Measurements from ENCODE around the gene SLC49A4.

SLC49A4 gene

DNA sequence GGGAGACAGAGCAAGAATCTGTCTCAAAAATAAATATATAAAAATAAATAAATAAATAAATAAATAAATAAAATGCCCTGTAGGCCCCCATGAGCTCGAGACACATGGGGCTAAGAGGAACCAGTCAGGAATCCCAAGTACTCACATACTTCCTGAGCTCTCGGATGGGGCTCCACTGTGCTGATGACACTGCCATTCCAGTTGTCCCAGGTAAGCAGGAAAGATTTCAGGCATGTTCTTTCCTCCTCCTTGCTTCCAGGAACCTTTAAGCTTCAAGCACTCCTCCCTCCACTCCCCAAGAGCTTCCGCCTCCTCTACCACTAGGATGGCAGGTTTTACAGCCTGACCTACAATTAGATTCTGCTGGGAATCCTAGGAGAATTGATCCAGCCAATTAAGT lies 113.4 kb downstream of the SLC49A4 start:
- no peak for DNase-seq (ENCODE audit: low spot score)

DNA sequence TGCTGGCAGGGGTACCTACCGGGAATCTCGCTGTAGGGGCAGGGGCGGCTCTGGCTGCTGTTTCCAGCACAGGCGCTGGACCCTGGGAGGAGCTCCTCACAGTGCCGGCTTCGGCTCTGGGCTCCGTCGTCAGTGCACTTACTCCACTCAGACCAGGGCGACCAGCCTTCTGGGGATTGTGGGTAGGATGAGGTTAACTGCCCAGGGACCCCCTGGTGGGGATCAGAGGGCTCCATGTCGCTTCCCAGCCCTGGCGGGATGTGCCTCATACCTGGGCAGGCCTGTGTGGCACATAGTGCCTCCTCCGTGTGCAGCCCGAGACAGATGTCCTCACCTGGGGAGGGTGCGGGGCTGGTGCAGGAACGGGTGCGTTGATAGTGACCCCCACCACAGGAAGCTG lies 117.0 kb downstream of the SLC49A4 start:
- DNase-seq (ENCODE audit: low spot score) = no peak

DNA sequence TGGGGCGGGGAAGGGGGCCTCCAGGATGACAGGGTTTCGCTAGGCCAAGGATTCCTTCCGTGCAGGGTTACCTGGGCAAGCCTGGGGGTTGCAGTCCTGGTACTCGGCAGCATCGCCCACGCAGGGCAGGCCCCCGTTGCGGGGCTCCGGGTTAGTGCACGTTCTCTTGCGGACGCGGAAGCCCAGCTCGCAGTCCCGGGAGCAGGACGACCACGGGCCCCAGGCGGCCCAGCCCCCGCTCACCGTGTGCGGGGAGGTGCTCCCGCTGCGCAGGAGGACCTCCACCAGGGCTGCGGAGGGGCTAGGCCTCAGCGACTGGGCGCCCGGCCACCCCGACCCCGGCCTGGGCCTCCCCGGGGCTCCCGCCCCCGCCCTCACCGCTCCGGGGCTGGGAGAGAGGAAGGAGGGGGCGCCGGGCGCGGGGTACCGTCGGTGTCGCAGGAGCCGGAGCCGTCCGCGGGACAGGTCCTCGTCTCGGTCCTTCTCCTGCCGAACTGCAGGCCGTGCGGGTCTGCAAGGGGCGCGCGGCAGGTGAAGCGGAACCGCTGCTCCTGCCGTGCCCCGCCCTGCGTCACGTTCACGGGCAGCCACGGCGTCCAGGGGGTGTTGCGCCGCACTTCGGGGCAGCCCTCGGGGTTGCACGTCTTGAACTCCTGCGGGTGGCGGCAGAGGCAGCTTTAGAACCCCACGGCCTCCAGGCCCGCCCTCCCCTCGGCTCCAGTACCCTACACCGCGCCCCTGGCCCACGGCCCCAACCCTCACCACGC lies 118.1 kb downstream of the SLC49A4 start:
- no peak for DNase-seq (ENCODE audit: low spot score)

DNA sequence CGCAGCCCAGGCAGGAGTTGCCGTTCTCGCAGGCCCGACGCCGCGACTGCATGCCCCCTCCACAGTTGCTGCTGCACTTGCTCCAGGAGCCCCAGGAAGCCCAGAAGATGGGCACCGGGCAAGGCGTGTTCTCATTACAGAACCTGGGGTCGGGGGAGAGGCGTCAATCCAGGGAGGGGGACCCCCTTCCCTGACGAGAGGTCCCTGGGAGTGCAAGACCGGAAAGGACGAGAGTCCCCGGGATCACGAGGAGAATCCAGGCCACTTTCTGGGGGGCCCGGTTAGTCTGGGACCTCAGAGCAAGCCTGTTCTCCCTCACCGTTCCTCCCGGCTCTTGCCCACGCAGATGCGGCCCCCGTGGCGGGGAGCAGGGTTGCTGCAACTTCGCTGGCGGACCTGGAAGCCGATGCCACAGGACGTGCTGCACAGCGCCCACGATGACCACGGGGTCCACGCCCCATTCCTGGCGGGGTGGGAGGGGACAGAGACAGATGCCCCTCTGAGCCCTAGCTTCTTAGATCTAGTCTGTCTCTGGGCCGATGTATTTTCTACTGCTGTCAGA lies 118.8 kb downstream of the SLC49A4 start:
- no peak for DNase-seq (ENCODE audit: low spot score)

DNA sequence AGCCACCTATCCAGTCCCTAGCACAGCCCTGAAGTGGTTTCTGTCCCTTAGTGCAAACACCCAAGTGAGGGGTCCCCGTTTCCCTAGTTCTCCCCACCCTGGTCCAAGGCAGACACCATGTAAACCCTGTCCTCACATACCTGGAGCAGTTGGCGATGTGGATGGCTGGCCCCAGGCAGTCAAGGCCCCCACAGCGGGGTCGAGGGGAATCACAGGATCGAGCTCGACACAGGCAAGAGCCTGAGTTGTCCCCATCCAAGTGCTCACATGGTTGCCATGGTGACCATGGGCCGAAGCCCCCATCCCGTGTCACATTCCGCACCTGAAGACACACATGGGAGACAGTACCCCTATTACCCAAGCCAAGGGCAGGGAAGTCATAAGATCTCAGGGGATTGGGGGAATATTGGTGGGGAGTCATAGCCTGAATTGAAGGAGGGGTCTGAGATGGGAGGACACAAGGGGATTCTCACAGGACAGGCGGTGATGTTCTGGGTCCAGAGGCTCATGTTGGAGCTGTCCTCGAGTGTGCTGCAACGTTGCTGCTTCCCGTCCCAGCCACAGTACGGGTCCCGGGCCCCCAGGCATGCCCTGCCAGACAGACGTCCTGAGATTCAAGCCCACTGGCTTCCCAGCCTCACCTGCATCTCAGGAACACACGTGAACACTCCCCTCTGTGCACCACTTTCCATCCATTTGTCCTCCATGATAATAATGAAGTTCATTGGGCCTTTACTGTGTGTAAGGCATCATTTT lies 120.6 kb downstream of the SLC49A4 start:
- DNase-seq (ENCODE audit: low spot score) = no peak

DNA sequence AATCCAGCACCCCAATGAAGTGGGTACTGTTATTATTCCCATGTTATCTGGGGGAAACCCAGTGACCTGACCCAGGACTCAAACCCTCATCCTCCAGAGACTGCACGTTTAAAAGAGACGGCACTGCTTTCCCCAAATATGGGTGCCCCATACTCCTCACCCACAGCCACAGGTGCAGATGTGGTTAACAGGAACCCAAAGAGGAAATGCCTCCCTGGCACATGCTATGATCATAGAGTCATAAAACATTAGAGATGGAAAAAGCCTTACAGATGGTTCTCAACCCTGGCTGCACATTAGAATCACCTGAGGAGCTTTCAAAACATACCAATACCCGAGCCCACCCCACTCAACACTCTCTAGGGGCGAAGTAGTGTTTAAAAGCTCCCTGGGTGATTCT lies 121.2 kb downstream of the SLC49A4 start:
- no peak for DNase-seq (ENCODE audit: low spot score)

DNA sequence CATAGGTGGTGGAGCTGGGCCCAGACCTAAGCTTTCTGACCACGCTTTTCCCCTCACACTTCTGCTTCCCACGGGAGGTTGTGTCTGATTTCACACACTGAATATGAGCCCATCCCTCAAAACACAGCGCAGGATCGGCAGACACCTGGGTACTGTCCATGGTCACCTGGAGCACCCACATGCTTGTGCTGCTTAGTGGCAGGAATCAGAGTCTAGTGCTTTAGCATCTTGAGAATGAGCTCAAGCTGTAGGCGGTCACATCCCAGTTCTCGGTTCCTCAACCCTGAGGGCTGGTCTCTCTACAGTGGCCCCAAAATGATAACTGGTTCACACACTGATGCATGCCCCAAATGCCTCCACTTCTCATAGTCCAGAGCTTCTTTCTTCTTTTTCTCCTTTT lies 121.7 kb downstream of the SLC49A4 start:
- DNase-seq (ENCODE audit: low spot score) = no peak

DNA sequence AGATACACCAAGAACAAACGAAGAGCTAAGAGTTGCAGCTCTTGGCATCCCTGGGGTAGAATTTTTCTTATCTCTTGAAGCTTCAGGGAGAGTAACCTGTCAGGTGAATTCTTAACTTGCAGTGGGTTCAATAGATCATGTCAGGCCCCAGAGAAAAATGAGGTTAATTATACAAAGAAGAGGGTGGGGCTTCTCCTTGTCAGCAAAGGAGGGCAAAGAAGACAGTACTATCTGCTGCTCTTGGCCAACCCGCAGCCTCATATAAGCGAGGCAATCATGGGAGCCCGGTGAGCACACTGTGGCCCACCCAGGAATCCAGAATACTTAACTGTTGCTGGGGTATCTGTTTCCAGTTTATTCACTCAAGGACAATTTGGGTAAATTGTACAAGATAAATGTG lies 122.5 kb downstream of the SLC49A4 start:
- no peak for DNase-seq (ENCODE audit: low spot score)

DNA sequence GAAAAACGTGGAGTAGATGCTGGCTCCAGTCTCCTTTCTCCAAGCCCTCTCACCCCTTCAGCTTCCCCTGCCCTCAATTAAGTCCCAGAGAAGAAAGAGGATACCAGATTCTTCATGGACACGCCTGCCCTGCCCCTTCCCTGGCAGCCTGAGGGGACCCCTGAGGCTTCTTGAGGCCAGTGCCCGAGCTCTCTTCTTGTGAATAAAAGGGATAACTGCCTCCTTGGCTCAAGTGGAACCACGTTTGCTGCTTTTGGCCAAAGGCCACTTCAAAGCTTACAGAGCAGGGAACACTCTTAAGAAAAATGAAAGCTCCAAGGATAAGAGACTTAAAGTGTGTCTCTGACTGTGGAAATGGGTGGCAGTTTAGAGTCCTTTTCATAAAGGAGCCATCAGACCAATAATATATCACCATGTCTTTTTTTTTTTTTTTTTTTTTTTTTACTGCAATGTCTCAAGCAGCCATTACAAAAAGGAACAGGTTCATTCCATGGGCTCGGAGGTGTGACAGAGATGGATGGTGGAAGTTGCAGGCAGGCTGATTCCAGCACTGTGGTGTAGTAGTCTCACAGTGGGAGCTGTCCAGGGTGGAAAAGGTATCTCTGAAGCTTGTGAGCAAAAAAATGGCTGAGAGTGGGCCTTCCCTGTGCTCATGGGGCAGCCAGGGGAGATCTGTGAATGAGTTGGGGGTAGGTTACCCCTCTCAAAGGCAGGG lies 123.9 kb downstream of the SLC49A4 start:
- no peak for DNase-seq (ENCODE audit: low spot score)

DNA sequence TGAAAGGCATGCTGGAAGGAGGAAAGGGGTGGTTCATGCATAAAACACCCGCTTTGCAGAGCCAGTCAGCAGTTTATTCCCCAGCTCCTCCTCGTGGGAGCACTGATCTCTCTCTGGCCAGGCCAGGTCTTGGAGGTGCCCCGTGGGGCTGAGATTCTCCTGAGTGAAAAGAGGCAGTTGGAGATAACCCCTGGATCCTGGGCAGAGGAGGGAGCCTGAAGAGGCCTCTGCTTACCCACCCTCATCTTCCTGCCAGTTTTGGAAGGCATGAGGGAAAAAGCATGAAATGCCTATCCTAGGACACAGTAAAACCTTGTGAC lies 124.4 kb downstream of the SLC49A4 start:
- no peak for DNase-seq (ENCODE audit: low spot score)

DNA sequence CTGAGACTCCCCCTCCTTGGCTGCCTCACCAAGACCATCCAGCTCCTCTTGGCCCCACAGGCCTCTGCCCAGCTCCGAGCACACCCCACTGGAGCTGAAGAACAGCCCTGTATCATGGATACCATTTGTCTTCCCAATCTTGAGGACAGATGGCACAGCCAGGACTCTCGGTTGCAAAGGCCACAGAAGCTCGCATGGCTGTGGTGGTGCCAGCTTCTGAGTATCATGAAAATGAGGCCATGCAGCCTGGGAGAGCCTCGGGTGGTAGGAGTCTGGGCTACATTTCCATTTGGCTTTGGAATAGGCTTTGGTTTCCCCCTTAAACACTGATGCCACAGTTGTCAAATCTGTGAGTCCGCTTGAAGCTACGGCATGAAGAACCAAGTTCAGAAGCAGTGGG lies 126.1 kb downstream of the SLC49A4 start:
- no peak for DNase-seq (ENCODE audit: low spot score)

DNA sequence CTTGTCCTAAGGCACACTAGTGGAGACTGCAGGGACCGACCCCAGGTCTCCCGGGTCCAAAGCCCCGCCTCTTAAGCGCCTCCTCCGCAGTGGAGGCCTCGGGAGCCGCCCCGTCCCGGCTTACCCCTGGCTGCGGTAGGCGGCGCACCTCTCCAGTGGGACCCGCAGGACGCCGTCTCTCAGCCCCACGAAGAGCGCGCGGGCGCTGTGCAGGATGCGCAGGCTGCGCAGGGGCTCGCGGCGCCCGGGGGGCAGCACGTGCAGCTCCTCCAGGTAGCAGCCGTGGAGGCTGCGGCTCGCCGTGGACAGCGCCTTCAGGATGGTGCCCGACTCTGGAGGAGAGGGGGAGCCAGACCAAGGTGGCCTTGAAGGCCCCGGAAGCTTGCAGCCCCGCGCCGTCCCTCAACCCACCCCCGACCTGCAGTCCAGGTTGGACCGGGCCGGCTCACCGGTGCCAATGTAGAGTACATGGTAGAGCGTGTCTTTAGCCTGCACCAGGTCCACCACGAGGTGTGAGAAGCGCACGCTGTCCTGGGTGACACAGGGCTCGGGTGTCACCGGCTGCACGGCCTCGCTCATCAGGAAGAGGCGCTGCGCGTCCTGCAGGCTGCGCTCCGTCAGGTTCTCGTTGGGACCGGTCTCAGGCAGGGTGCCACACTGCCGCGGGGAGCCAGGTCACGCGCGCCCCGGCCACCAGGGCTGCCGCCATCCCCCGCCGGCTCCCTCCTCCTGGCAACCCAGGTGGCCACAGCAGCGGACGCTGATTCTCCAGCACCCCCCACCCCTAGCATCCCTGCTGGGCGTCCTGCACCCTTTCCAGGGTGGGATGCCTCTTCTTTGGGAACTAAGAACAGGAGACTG lies 127.2 kb downstream of the SLC49A4 start:
- DNase-seq (ENCODE audit: low spot score) = no peak

DNA sequence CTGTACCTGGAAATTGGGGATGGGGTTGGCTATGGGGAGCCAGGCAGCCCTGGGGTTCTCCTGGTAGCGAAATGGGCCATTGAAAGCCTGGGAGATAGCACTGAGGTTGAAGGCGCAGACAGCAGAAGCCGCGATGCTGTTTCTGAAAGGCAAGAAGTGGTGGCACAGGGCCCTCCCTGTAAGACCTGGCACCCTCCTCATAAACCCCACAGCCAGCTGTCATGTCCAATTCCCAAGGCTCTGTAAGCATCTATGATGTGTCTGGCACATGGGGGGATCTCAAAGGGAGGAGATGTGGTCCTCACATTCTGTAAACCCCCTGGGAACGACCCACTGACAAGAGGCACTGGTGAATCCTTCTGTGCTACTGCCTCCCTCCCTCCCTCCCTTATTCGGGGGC lies 128.7 kb downstream of the SLC49A4 start:
- DNase-seq (ENCODE audit: low spot score) = no peak

DNA sequence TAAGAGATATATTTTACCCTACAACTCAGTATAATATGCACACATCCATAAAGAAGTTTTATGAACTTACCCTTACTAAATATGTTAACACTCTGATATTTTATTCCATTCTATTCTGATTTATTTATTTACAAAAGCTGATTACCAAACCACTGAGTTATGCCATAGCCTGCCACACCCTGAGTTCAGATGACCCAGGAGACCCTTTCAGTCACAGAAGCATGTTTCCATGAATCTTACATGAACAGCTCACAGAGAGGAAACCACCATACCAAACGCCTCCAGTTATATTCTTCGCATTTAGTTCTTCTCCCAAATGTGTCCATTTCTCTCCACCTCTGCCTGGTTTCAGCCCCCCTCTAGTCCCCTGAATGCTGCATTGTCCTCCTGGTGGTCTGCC lies 129.2 kb downstream of the SLC49A4 start:
- DNase-seq (ENCODE audit: low spot score) = no peak

DNA sequence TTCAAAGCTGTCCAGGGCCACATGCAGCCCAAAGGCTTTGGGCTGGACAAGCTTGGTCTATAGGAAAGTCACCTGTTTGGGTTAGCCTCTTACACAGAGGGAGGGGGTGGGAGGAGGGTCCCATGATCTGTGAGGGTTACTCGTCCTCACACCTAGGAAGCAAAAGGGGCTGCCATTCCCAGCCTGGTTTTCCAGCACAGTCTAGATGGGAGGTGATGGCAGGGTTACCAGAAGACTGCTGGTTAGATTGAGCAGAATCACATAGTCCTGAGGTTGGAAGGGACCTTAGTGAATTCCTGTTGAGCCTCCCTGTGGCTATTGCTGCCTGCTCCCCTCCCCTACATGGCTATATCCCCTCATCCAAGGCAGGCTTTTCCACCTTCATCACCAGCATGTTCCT lies 130.9 kb downstream of the SLC49A4 start:
- no peak for DNase-seq (ENCODE audit: low spot score)

DNA sequence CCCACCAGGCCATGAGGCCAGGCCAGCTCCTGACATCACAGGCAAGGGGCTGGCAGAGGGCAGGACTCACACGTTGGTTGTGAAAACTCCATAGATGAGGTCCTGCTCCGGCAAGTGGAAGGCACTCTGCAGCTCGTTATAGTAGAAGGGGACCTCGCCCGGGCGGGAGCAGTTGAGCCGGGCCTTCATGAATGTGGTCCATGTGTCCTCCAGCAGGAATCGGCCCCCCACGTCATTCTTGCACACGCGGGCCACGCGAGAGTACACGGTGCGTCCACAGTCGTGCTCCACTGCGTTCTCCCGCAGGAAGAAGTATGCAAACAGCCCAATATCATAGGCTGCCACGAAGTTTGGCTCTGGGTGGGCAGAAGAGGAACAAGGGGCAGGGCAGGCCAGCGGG lies 131.5 kb downstream of the SLC49A4 start:
- no peak for DNase-seq (ENCODE audit: low spot score)

DNA sequence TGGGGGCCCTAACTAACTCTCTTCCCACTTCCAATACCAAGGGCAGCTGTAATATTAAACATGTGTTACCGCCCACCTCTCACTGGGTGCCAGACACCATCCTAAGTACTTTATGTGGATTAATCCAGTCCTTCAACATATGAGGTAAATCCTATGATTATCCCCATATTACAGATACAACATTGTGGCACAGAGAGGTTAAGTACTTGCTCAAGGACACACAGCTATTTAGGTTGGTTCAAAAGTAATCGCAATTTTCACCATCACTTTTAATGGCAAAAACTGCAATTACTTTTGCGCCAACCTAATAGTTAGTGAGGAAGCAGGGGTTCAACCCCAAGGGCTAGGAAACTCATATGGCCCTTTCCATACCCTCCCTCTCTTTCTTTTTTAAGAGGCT lies 131.9 kb downstream of the SLC49A4 start:
- no peak for DNase-seq (ENCODE audit: low spot score)

DNA sequence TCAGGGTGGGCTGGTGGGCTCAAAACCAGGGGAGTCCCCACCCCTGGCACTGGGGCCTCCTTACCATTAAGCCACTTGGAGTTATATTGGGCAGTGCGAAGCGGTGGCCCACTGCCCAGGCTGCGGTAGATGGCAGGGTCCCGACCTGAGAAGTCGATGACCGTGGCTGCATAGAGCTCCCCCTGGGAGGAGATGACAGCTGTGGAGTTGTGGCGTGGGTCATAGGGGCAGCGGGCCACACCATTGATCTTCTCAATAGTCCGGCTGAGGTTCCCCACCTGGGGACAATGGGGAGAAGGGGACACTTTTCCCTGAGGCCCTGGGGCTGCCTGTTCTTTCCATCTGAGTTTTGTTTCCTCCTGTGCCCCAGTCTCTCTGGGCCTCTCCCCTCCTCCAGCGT lies 132.9 kb downstream of the SLC49A4 start:
- no peak for DNase-seq (ENCODE audit: low spot score)

DNA sequence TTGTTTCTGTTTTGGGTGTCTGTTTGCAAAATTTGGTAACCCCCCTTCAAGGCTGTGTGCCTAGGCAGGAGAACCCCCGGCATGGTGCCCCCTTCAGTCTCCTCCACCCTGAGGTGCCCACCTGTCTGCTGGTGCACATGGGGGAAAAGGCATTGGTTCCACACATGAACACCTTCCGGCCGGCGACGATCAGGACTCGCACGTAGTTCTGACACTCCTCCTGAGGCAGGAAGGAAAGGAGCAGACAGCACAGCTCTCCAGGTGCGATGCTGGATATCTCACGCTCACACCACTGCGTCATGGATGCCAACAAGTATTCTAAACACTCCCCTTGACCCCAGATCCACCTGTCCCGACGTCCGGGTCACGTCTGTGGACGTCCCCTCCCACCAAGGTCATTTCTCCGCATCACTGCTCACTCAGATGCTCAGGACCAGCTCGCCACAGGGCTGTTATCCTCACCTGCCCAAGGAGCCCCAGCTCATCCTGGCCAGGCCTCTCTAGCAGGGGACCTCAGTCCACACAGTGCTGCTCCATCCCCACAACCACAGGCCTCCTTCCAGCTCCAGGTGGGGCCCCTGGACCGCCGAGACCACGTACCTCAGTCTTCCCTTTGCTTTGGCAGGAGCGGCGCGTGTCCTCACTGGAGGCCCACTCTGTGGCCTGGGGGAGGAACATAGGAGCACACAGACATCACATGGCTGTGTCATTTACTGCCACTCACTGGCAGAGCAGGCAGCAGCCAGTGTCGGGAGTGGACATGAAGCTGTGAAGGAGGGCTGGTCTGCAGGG lies 133.7 kb downstream of the SLC49A4 start:
- no peak for DNase-seq (ENCODE audit: low spot score)

DNA sequence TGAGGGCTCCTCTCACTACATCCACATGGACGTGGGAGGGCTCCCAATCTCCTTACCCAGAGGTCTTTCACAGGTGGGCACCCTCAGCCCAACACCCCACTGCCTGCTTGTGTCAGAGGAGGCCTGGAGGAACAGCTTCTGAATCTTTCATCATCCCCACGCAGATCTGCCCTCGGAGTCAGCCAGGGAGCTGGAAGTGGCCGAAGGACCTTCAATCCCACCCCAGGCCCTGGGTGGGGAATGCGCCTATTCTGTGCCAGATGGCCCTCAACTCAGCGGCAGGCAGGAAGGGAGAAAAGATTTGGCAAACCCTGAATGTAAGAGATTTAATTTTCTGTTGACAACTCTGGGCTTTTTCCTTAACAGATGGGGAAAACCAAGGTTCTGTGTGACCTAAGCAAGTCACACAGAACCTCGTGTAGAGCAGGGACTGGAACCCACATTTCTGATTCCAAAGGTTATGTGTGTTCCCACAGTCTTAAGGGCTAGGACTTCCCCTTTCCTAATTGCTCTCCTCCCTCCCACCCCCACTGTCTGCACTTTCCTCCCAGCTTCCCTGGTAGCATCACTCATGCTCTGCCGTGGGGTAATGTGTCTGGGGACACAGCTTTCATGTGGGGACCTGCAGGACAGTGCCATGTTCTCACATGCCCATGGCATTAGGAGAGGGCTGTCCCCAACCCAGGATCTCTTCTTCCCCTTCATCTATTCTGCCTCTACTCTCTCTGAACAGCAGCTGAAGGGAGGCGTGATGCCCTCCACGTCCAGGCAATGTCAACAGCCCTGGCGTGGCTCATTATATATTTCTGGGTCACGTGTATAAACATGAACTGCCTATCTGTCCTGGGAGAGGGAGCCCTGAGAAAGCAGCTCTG lies 134.6 kb downstream of the SLC49A4 start:
- no peak for DNase-seq (ENCODE audit: low spot score)

All from CD4-positive, alpha-beta T cell treated with Interleukin-6 at 100 ng/mL for 8 hours (primary cell).